HG03558 (cell line): ENCODE results near the gene ATP1A3.
"Not testable (repeated sequence)": the region's sequence is repeated elsewhere in the genome, so short reads cannot be mapped to it uniquely, and the experiment has no call there.

Experiments used
- ATAC-seq: cut with Tn5 transposase; IDR thresholded peaks from one replicate; pipeline ENCODE4 v1.9.1; 2021; ENCODE audit warnings: moderate number of reproducible peaks; ENCODE audit not compliant: unreplicated experiment; ENCODE audit errors: extremely low read depth

Gene ATP1A3

DNA sequence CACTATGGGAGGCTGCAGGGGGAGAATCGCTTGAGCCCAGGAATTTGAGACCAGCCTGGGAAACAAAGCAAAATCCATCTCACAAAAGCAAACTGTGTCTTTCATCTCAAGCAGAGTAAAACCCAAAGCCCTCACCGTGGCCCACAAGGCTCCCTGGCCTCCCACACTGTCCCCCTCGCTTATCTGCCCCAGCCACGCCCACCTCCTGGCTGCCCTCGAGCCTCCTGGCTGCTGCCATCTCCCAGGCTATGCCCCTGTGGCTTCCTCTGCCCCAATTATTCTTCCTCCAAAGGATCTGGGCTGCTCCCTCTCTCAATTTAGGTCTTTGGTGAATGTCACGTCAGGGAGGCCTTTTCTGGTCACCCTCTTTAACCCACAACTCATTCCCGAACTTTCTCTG, 38.5 kb downstream of the ATP1A3 start:
- no peak for ATAC-seq

DNA sequence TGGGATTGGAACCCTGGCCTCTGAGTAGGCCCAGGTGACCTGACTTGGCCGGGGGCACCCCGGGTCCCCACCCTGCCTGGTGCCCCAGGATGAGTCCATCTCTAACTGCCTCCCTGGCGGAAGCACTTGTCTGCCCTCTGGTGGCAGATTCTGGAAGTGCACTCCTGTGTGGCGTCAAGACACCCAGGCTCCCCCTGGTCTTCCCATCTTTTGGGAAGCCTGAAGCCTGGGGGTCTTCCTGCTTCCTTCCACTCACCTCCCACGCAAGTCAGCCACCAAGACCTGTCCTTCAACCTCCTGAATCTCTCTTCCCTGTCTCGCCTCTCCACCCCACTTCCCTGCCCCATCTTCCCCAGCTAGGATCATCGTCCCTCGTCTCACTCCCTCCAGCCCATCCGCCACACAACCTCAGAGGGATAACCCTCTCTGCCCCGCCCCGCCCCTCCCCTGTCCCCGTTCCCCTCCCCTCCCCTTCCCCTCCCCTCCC, 42.3 kb downstream of the ATP1A3 start:
- no peak for ATAC-seq

DNA sequence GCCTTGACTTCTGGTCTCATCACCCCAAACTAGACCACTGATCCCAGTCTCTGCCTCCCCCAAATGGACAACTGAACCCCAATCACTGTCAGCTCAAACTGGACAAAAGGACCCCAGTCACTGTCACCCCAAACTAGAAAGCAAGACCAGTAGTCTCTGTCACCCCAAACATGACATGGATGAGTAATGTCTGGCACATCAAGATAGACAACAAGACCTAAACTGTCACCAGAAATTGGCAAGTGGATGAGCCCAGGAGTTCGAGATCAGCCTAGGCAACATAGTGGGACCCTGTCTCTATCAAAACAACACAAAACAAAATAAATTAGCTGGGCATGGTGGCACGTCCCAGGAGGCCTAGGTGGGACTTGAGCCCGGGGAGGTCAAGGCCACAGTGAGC, 46.9 kb downstream of the ATP1A3 start:
- ATAC-seq: no peak

DNA sequence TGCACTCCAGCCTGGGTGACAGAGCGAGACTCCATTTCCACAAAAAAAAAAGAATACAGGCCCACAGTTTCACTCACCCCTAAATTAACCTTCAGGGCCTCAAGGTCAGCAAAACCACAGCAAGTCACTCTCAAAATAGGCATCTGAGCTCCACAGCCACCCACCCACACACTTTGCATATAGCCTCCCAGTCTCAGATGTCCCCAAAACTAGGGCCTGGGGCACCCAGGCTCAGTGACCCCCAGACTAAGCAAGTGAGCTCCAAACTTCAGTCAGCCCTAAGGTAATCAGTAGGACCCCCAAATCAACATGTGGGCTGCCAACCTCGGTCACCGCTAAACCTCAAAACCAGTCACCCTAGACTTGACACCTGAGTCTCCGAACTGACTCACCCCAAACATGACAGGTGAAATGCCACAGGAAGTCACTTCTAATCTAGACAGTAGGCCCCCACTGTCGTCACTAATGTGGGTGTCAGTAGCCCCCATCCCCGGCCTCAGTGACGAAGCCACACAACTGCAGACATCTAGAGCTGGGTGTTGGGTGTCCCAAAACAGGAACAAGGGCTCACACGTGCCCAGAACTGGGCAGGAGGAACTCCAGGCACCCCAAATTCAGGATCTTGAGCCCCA, 48.8 kb downstream of the ATP1A3 start:
- ATAC-seq: peak; percentile 48

DNA sequence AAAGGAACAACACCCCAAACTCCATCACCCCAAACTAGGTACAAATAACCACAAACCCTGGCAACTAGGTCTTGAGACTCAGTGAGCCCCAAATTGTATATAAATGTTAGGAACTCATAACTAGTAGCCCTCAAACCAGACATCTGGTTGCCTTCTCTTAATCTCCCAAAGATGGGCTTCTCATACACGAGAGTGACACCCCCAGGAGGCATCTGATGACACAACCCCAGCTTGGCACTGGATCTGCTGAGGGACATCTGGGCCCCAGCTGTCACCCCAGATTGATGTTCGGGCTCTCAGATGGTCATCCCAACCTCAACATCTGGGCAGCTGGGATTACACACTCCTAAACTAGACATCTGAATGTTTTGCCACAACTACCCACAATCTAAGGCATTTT, 49.7 kb downstream of the ATP1A3 start:
- ATAC-seq: no peak

DNA sequence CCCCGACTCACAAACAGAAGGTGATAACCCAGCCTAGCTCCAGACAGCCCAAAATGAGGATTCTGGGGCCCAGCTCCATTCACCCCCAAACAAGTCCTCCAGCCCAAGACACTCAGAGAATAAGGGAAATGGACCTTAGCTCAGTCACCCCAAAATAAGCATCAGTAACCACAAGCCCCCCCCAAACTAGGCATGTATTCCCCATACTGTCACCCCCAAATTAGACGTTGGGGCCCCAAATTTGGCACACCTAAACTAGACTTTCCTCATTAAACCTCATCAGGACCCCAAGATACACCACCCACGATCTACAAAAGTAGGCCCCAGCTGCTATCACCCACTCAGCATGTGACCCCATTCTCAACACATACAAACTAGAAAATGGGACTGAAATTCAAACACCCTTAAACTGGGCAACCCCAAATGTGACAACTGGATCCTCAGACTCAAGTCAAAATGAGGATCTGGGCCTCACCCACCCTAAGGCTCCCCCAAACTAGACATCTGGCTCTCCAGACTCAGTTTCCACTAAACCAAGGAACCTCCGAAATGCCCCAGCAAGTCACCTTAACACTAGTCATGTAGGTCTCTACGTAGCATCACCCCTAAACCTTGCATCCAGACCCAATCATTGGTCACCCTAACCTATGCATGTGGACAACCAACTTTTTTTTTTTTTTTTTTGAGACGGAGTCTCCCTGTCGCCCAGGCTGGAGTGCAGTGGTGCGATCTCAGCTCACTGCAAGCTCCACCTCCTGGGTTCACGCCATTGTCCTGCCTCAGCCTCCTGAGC, 52.4 kb downstream of the ATP1A3 start:
- ATAC-seq: no peak

DNA sequence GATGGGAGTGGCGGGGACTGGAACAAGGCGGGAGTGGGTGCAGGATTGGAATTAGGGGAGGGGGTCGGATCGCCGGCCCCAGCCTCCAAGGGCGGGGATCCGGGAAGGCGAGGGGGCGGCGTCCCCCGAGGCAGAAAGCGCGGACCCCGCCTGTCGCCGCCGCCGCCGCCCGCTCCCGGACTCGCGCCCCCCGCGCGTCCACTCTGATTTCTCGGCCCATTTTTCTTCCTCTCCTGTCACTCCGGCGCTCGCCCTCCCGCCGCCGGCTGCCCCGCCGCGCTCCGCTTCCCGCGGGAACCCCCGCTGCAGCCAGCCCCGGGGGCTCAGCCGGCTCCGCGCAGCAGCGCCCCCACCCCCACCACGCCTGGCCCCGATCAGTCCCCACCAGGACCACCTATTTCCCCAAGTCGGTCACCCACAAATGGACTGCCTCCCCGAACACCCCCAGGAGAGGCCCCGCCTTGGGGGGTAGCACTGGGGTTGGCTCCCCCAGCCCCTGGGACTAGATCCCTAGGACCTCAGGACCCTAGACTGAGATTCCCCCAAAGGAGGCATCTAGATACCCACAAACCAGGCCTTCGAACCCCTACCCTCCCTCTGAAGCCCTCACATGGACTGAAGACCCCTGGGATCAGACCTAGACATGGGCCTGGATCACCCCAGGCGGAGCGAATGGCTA, 53.2 kb downstream of the ATP1A3 start:
- no peak for ATAC-seq

DNA sequence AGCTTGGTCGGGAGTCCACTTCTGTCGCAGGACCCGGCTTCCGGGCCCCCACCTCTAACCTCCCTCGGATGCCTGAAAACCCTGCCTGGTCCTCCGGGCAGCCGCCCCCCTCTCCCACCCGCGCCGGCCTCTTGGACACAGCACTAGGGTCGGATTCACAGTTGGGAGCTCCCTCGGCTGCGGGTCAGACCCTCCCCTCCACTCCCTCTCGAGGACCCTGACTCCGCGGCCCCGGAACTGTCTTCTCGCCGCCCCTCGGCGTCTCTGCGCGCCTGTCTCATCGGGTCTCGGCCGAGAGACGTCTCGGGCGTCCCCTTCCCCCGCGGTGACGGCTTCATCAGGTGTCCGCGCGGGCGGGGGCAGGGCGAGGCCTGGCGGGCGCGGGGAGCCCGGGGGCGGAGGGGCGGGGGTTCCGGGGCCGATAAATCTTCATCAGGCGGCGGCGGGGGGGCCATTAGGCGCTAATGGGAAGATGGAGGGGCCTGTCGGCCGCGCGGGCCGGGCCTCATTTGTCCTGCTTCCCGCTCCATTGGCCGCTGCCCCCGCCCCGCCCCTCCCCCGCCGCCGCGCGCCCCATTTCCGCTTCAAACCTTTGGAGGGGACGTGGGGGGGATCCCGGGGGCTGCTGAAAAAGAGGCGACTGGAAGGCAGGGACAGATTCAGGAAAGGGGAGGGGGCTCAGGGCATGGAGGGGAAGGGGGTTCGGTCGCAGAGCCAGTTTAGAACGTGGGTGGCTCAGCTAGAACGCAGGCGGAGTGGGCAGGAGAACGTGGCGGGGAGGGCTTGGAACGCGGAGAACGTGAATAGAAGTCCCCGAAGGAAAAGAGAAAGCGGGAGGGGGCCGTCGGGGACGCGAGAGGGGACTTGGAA, 53.9 kb downstream of the ATP1A3 start:
- no peak for ATAC-seq

DNA sequence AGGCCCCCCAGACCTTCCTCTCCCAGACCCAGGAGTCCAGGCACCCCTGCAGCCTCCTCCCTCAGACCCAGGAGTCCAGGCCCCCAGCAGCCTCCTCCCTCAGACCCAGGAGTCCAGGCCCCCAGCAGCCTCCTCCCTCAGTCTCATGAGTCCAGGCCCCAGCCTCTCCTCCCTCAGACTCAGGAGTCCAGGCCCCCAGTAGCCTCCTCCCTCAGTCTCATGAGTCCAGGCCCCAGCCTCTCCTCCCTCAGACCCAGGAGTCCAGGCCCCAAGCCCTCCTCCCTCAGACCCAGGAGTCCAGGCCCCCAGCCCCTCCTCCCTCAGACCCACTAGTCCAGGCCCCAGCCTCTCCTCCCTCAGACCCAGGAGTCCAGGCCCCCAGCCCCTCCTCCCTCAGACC, 54.8 kb downstream of the ATP1A3 start:
- ATAC-seq: not testable (repeated sequence)

DNA sequence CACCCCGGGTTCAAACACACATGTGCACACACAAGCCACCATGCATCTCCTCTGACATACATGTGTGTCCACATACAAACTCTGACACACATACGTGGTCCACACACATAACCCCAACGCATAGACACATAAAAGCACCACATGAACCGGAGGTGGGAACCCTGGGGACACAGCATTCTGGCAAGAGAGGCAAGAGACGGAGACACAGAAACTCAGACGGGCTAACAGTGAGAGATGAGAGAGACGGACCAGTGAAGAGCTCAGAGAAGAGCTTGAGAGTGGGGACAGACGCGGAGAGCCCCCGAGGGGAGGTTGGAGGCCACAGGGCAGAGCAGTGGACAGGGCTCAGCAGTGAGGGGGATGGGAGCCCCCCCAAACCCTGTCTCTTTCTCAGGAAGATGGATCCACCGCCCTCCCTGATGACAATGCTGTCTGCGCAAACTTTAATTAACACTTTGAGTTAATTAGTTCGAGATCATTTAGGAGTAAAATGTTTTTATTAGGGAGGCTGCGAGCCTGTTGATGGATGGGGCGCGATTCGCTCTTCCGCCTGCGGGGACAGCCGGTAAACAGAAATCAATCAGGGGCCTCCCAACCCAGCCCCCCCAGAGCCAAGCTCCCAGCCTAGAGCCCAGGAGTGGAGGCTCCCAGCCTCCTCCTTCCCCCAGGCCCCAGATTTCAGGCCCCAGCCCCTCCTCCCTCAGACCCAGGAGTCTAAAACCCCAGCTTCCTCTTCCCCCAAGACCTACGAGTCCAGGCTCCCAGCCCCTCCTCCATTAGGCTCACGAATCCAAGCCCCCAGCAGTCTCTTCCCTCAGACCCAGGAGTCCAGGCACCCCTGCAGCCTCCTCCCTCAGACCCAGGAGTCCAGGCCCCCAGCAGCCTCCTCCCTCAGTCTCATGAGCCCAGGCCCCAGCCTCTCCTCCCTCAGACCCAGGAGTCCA, 56.2 kb downstream of the ATP1A3 start:
- no peak for ATAC-seq

DNA sequence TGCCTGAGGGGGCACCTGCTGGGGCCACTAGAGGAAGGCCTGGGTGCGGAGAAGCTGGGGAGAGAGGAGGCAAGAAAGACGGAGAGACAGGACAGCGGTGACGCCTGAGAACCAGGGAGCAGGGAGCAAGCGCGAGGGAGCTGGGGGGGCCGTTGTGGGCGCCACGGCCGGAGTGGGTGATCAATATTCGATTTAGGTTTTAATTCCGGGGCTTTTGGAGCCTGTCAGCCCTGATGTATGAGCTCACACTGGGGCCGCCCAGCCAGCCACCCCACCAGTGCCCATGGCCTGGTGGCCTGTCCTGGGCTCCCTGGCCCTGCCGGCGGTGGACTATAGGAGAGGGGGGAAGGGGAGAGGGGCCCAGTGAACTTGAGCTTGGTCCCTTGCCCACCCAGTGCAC, 57.1 kb downstream of the ATP1A3 start:
- no peak for ATAC-seq

DNA sequence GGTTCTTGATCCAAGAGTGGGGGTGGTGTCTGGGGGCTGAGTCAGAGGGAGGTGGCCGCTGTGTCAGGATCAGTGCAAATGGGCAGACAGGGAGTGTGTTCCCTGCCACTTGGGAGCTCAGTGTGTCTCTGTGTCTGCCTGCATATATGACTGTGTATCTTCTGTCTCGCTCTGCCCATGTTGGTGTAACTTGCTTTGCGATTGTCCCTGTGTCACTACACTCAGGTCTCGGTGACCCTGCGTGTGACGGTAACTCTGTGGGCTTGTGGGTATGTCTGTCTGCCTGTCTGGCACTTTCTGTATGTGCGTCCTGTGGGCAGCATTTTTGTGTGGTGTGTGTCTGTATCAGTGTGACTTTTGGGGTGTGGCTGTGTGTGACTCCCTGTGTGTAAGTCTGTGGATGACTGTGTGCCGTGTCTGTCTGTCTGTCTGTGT, 57.6 kb downstream of the ATP1A3 start:
- ATAC-seq: no peak

DNA sequence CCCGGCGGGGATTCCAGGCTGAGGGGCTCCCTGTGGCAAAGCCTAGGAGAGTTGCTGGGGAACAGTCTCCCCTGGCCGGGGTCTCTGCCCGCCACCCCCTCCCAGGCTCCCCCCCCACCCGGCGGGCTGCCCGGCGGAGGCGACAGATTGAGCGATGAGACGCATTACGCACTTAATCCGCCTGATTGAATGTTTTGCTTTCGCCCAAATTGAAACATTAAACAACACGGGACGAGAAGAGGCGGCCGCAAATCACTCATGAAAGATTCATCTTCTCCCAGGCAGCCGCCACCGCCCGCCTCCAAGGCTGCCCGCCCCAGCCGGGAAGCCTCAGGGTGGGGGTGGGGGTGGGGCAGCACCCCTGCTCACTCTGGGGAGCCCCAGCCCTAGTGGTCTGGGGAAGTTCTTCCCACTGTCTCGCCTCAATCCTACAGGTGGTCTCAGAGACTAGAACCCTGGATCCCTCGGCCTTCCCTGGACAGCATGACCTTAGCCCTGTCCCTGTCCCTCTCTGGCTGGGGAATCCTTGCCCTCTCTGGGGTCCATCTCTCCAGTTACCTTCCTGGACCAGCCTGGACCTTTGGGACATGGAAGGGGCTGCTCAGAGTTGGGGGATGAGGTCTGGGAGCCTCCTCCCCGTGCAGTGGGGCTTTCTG, 58.1 kb downstream of the ATP1A3 start:
- no peak for ATAC-seq

DNA sequence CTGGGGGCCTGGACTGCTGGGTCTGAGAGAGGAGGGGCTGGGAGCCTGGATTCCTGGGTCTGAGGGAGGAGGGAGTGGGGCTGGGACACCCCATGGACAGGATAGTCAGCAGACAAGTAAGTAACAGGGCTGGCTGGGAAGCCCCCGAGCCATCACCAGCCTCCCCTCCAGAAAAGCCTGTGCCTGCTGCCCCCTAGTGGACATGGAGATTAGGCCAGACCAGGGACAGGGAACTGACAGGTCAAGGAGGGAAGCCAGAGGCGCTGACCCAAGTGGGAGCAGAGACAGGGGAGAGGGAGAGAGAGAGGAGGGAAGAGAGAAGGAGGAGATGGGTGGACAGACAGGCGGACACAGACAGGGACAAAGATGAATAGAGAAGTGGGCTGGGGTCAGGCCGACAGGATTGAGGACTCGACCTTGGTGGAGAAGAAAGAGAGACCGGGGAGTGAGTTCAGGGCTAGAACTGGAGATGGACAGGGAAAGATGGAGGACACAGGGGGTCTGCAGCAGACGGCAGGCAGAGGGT, 59.1 kb downstream of the ATP1A3 start:
- ATAC-seq: no peak

DNA sequence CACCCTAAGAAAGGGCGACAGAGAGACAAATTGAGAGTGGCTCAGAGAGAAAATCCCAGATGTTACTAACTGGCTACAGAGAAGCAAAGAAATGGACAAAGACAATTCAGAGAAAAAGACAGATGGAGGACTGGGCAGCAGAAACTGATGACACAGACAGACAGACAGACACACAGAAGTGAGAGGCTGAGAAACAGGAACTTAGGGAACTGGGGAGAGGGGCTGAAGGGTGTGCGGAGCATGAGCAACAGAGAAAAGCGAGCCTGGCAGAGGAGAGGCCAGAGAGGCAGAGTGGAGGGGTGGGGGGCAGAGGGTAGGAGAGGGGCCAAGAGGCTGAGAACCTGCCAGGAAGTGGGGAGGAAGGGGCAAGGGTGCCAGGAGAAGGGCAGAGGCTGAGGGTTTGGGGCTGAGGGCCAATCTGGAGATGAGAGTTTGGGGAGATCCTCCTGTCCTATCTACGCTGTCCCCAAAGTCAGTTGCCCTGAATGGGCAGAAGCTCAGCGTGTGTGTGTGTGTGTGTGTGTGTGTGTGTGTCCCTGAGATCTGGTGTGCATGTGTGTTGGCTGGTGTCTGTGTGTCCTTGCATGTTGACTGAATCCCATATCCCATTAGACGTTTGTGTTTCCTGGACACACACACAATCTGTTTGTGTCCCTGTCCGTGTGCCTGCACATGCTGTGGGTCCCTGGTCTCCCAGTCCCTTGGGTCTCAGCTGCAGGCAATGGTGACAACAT, 60.2 kb downstream of the ATP1A3 start:
- ATAC-seq: no peak

DNA sequence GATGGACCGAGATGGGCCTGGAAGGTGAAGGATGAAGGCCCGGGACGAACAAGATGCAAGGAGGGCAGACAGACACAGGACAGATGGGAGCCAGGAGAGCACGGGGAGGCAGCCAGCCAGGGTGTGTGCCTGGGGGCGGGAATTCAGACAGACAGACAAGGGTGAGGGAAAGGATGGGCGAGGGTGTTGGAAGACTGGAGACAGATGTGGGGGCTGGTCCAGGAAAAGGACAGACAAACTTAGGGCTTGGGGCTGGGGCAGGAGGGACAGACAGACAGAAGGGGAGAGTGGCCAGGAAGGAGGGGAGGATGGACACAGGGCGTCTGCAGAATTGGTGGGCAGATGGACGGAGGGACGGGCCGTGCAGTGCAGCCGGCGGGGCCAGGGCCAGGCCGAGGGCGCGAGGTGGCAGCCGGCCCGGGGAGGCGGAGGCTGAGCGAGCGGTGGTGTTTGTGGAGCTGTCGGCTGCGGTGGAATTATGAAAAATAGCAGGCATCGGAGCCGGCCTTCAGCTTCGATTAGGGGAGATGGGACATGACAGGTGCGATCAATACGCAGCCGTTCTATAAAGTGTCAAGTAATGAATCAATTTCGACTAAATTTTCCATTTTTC, 61.2 kb downstream of the ATP1A3 start:
- no peak for ATAC-seq

DNA sequence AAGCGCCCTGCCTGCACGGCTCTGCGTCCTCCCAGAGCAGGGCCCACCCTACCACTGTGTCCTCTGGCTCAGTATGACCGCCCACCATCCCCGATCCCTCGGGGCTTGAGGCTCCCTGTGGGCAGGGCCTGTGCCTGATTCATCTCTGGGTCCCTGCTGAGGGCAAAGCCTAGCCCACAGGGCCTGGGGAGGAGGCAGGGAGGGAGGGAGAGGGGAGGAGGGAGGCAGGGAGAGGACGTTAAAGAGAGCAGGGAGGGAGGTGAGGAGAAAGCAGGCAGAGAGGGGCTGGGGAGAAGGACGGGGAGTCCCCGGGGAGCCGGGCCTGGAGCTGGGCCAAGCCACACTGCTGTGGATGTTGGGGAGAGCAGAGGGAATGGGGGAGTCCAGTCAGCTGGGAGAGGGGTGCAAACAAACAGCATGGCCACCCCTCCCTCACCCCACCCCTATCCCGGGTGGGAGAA, 61.7 kb downstream of the ATP1A3 start:
- no peak for ATAC-seq
